ENCODE measurements around the gene EPC1.
"Not testable (repeated sequence)": the region's sequence is repeated elsewhere in the genome, so short reads cannot be mapped to it uniquely, and the experiment has no call there.

The EPC1 gene

GRCh38 chr10:32371101-32371500 is 24.1 kb upstream of the EPC1 start:
- DNase-seq (ENCODE audit: low read depth in 2 of 2) = no peak

GRCh38 chr10:32367793-32368453 is 21.0 kb upstream of the EPC1 start:
- peak; percentile 58 to 61 for DNase-seq (ENCODE audit: low read depth in 2 of 2)

- DNase-seq (ENCODE audit: low read depth in 2 of 2) = no peak
Measured at GRCh38 chr10:32366588-32366987, 19.6 kb upstream of the EPC1 start.

- DNase-seq (ENCODE audit: low read depth in 2 of 2) = no peak
Measured at GRCh38 chr10:32366111-32366510, 19.2 kb upstream of the EPC1 start.

- DNase-seq (ENCODE audit: low read depth in 2 of 2) = not testable (repeated sequence)
Measured at GRCh38 chr10:32365404-32365803, 18.4 kb upstream of the EPC1 start.

- DNase-seq (ENCODE audit: low read depth in 2 of 2) = no peak
Measured at GRCh38 chr10:32362571-32362970, 15.6 kb upstream of the EPC1 start.

- no peak for DNase-seq (ENCODE audit: low read depth in 2 of 2)
Measured at GRCh38 chr10:32360884-32361283, 13.9 kb upstream of the EPC1 start.

GRCh38 chr10:32360241-32360640 is 13.3 kb upstream of the EPC1 start:
- no peak for DNase-seq (ENCODE audit: low read depth in 2 of 2)

- DNase-seq (ENCODE audit: low read depth in 2 of 2) = no peak
Measured at GRCh38 chr10:32357056-32357735, 10.2 kb upstream of the EPC1 start.

- DNase-seq (ENCODE audit: low read depth in 2 of 2) = not testable (repeated sequence)
Measured at GRCh38 chr10:32354690-32355089, 7.7 kb upstream of the EPC1 start.

GRCh38 chr10:32350811-32351350 is 3.9 kb upstream of the EPC1 start:
- DNase-seq (ENCODE audit: low read depth in 2 of 2) = no peak

- DNase-seq (ENCODE audit: low read depth in 2 of 2) = no peak
Measured at GRCh38 chr10:32349968-32350738, 3.2 kb upstream of the EPC1 start.

GRCh38 chr10:32349199-32349585 is 2.2 kb upstream of the EPC1 start:
- no peak for DNase-seq (ENCODE audit: low read depth in 2 of 2)

GRCh38 chr10:32348297-32349198 is 1.6 kb upstream of the EPC1 start:
- DNase-seq (ENCODE audit: low read depth in 2 of 2) = no peak

GRCh38 chr10:32347363-32348022 is 535 bp upstream of the EPC1 start:
- DNase-seq (ENCODE audit: low read depth in 2 of 2) = no peak

GRCh38 chr10:32346134-32346550 is 816 bp downstream of the EPC1 start:
- DNase-seq (ENCODE audit: low read depth in 2 of 2) = peak; percentile 87 to 89

GRCh38 chr10:32341596-32341995 is 5.4 kb downstream of the EPC1 start:
- no peak for DNase-seq (ENCODE audit: low read depth in 2 of 2)

GRCh38 chr10:32340596-32341180 is 6.3 kb downstream of the EPC1 start:
- no peak for DNase-seq (ENCODE audit: low read depth in 2 of 2)

GRCh38 chr10:32338262-32338661 is 8.7 kb downstream of the EPC1 start:
- no peak for DNase-seq (ENCODE audit: low read depth in 2 of 2)

GRCh38 chr10:32337350-32337749 is 9.6 kb downstream of the EPC1 start:
- DNase-seq (ENCODE audit: low read depth in 2 of 2) = no peak

- DNase-seq (ENCODE audit: low read depth in 2 of 2) = no peak
Measured at GRCh38 chr10:32333849-32334248, 13.1 kb downstream of the EPC1 start.

Measured in stimulated activated CD4-positive, alpha-beta T cell treated with anti-CD3 and anti-CD28 coated beads, Interleukin-1b, Interleukin-23, amount 100 ng/mL, for 1 hour (primary cell).